ENCODE data around the gene MGAT4C. TPM values are rescaled to one million over a fixed set of nuclear protein-coding genes. Genes with fewer than 3 reads are reported as not detected.

The MGAT4C gene
- total and polyA plus RNA-seq, 2 of the 8 experiments (the other 6 are each of a cell fraction or from before 2014, with no cell fraction given) = 1.6 to 2.5 TPM

GRCh38 chr12:86193931-86194330 lies 62.3 kb downstream of the MGAT4C start:
- TF ChIP-seq TBP (IDR thresholded peaks at IDR 0.05; ENCODE audit: low read depth, low read length) (no peak), TAF7 (optimal IDR thresholded peaks at IDR 0.05; ENCODE audit: borderline replicate concordance, low read depth, low read length) (no peak), POLR2AphosphoS5 (IDR thresholded peaks at IDR 0.05; ENCODE audit: low read depth, low read length) (no peak), TCF12 (IDR thresholded peaks at IDR 0.05; ENCODE audit: low read depth, low read length) (no peak), SUZ12 (IDR thresholded peaks at IDR 0.05; ENCODE audit: low read length) (no peak), ATF2 (IDR thresholded peaks at IDR 0.05; ENCODE audit: low read length) (no peak), PHF8 (conservative IDR thresholded peaks at IDR 0.05; ENCODE audit: low read depth, low read length) (no peak), SIRT6 (IDR thresholded peaks at IDR 0.05; ENCODE audit: low read length) (no peak), CBX5 (IDR thresholded peaks at IDR 0.05; ENCODE audit: low read depth, low read length) (no peak), SIN3A (conservative IDR thresholded peaks at IDR 0.05 in 1 of 2, IDR thresholded peaks at IDR 0.05 in 1 of 2; ENCODE audit: low read depth in 1 of 2, low read length in 2 of 2) (no peak)
- TF ChIP-seq, protein P1, sequence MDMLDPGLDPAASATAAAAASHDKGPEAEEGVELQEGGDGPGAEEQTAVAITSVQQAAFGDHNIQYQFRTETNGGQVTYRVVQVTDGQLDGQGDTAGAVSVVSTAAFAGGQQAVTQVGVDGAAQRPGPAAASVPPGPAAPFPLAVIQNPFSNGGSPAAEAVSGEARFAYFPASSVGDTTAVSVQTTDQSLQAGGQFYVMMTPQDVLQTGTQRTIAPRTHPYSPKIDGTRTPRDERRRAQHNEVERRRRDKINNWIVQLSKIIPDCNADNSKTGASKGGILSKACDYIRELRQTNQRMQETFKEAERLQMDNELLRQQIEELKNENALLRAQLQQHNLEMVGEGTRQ (IDR thresholded peaks at IDR 0.05; ENCODE audit: low read length) = no peak
- no peak overlapping the region for H2AFZ ChIP-seq (ENCODE audit: low read length)
- no peak overlapping the region for H3K4me2 ChIP-seq (ENCODE audit: insufficient read depth in 1 of 2, low read depth in 2 of 2, low read length in 2 of 2)

More at GRCh38 chr12:86193931-86194330, 62.3 kb downstream of the MGAT4C start:
- Histone ChIP-seq H3K79me1 (ENCODE audit: low read depth, low read length) (no peaks in the 10 kb centered on the region), H2BK15ac (ENCODE audit: low read length) (no peak overlapping the region), H3K18ac (ENCODE audit: extremely low read depth, low read length) (no peak overlapping the region), H3K9ac (replicated peaks in 1 of 4; ENCODE audit: extremely low read depth in 1 of 4, low read depth in 3 of 4, low read length in 3 of 4) (no peak overlapping the region), H4K8ac (ENCODE audit: extremely low read depth, insufficient read depth, low read length) (no peak overlapping the region), H2AK5ac (ENCODE audit: low read depth, low read length) (no peak overlapping the region), H3K4me1 (replicated peaks in 1 of 4; ENCODE audit: control insufficient read depth in 3 of 4, insufficient read depth in 4 of 4, low read length in 3 of 4) (no peaks in the 10 kb centered on the region), H3K4ac (replicated peaks; ENCODE audit: insufficient read length, low read depth, low read length) (no peak overlapping the region), H4K20me1 (replicated peaks in 1 of 2; ENCODE audit: control insufficient read depth in 1 of 2, insufficient read depth in 2 of 2, low read length in 2 of 2) (no peaks in the 10 kb centered on the region), H4K5ac (ENCODE audit: insufficient read length, low read depth, low read length) (no peak overlapping the region), H3K14ac (ENCODE audit: insufficient read length) (no peak overlapping the region), H2BK120ac (replicated peaks; ENCODE audit: low read depth, low read length) (no peak overlapping the region), H3K27me3 (replicated peaks in 1 of 4; ENCODE audit: control insufficient read depth in 3 of 4, extremely low read depth in 1 of 4, insufficient read depth in 3 of 4, low read length in 3 of 4) (no peaks in the 10 kb centered on the region), H2BK12ac (ENCODE audit: low read depth, low read length) (no peak overlapping the region), H3K9me3 (ENCODE audit: insufficient read depth in 2 of 2, low read depth in 1 of 2, low read length in 1 of 2) (no peaks in the 10 kb centered on the region), H3K36me3 (ENCODE audit: control insufficient read depth in 2 of 4, insufficient read depth in 4 of 4, low read length in 3 of 4) (no peaks in the 10 kb centered on the region), H3K79me2 (ENCODE audit: control insufficient read depth in 1 of 2, insufficient read depth in 2 of 2, low read length in 2 of 2) (no peaks in the 10 kb centered on the region), H4K91ac (replicated peaks; ENCODE audit: insufficient read length, low read length) (no peak overlapping the region), H3K23ac (ENCODE audit: insufficient read length) (no peak overlapping the region), H3K56ac (replicated peaks; ENCODE audit: insufficient read length, low read depth, low read length) (no peak overlapping the region), H2BK5ac (ENCODE audit: low read depth, low read length) (no peak overlapping the region), H3K4me3 (ENCODE audit: extremely low read depth in 1 of 4, insufficient read depth in 2 of 4, low read depth in 3 of 4, low read length in 4 of 4) (no peak overlapping the region), H2BK20ac (ENCODE audit: low read length) (no peak overlapping the region), H3K27ac (ENCODE audit: low read depth, low read length) (no peak overlapping the region), H3K23me2 (ENCODE audit: low read depth, low read length) (no peaks in the 10 kb centered on the region; the same call in 1 of the 2 replicates)
- DNase-seq (ENCODE audit: low read depth in 1 of 2, low spot score in 2 of 2) (no peak), FAIRE-seq (no peak)
- 92% methylated on average over 1 of the region's 1 CpG; no CpG with 5 or more reads in 1 of the 2 experiments for WGBS, 2 experiments (ENCODE audit: extremely low coverage in 1 of 2, insufficient coverage in 1 of 2, insufficient read length in 1 of 2, insufficient replicate concordance in 2 of 2, low coverage in 1 of 2, low lambda C conversion rate in 2 of 2, missing lambda C conversion rate in 1 of 2)
- CTCF ChIA-PET (ENCODE audit: partially characterized antibody) = no interaction called here
- POLR2A ChIA-PET (ENCODE audit: partially characterized antibody) = no interaction called here

Measured in H1 (cell line).